HG03045 (cell line): ENCODE data around the gene GRID1.

ENCODE experiments used
- ATAC-seq: cut with Tn5 transposase; IDR thresholded peaks from one replicate; pipeline ENCODE4 v1.9.1; 2021; ENCODE audit warnings: mild to moderate bottlenecking, moderate library complexity; ENCODE audit not compliant: unreplicated experiment

Gene GRID1

GRCh38 chr10:86155054-86155921 lies 211.3 kb downstream of the GRID1 start:
- ATAC-seq: no peak

DNA sequence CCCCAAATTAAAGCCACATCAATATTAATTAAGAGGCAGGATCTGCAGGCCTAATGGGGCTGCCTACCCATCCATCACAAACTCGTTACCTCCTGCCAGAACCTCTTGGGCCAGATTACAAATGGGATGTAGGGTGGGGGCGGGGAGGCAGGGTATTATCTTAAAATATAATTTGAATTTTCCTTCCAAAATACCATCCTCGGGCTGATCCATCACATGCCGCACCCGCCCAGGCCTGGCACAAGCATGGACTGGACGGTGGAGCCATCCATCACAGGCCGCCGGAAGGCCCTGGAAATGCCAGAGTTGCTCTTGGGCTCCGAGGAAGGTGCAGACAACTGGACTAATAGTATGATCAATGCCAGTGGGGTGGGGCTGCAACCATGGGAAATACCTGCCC lies 212.8 kb downstream of the GRID1 start:
- ATAC-seq: no peak

GRCh38 chr10:86152911-86153310 lies 213.7 kb downstream of the GRID1 start:
- ATAC-seq: no peak

DNA sequence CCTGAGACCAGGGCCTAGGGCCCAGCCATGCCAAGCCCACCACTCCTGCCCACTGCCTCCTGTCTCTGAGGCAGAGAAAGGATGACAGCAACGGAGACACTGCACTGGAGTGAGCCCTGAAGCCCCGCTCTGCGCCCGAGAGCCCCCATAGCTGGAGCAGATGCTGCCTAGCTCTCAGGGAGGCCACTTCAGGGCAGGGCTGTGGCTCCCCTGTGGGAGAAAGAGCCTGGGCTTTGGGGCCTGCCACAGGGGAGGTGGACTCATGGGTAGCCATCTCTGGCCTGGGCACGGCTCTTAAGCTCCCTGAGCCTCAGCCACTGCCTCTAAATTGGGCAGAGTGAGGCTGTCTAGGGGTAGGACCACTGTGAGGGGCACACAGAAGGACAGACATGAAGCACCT lies 214.2 kb downstream of the GRID1 start:
- ATAC-seq: no peak

DNA sequence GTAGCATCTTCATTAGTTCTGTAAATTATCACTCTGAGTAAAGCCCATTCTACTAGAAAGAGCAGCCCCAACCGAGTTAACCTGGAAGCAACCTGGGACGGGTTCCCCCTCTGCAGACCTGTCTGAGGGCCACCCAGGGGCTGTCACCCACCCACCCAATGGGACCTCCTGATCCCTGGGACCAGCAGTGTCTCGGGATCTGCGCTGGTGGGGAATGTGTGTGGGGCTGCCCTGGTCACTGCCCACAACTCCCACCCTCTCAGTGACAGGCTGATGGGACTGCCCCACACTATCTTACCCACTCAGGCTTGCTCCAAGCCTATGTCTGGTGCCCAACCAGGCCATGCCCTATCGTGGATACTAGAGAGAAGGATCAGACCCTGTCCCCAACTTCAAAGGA lies 215.0 kb downstream of the GRID1 start:
- no peak for ATAC-seq

DNA sequence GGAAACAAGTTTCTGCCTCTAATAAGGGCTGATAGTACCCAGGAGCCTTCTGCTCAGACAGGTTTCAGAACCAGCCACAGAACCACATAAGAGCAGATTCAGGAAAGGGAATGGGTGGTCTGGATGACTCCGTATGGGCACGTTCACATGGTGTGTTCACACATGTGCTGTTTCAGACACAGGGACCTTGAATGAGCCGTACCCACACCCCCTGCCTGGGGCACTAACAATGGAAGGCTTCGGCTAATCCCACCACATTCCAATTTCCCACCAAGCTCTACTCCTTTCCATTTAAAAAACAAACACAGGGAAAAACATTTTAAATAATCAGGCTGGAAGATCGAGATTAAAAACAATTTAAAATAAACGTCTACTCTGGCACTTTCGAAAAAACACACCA lies 217.3 kb downstream of the GRID1 start:
- no peak for ATAC-seq

DNA sequence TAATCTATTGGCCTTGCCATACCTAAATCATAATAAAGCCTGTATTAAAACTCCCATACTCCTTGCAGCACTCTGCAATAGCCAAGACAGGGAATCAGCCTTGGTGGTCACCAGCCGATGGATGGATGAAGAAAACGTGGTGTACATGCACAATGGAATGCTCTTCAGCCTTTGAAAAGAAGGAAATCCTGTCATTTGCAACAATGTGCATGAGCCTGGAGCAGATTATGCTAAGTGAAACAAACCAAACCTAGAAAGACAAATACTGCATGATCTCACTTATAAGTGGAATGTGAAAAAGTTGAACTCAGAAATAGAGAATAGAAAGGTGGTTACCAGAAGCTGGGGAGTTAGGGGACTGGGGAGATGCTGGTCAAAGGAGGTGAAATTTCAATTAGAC lies 218.5 kb downstream of the GRID1 start:
- no peak for ATAC-seq

- no peak for ATAC-seq
These were observed 222.3 kb downstream of the GRID1 start for GRCh38 chr10:86144301-86144700.

DNA sequence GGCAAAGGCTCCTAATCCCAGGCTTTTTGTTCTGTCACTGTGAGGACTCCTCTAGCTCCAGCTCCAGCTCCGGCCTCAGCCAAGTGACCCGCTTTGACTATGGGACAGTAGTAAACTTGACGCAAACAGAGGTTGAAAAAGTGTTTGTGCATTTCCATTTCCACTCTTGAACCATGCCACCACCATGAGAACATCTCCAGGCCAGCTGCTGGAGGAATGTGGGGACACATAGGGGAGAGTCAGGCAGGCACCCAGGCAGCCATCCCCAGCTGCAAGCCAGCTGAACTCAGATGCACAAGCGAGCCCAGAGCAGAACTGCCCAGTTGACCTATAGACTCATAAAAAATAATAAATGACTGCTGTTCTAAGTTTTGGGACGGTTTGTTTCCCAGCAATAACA lies 224.7 kb downstream of the GRID1 start:
- ATAC-seq: no peak

DNA sequence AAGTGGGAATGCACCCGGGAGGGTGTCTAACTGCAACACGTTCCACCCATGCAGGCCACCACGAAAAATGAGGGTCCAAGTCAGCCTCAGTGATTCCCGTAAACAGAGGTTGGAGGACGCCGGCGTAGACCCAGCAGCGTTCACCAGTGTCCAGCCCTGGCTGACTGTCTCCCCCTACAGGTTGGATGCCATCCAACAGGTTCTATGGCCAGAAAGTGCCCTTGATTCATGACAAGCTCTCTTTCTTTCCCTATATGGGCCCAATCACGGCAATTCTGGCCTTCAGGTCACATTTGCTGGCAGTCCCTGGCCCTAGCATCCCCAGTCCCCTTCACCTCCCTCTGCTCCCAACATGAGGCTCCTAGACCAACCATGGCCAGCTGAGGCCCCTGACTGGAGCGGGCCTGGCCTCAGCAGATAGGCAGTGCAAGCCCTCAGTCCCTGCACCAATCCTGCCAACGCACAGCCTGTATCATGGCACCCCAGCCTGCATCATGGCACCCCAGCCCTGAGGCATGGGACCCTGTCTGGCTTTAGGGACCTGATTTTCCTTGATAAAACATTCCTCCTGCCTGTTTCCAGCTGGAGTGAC lies 227.4 kb downstream of the GRID1 start:
- ATAC-seq: no peak

DNA sequence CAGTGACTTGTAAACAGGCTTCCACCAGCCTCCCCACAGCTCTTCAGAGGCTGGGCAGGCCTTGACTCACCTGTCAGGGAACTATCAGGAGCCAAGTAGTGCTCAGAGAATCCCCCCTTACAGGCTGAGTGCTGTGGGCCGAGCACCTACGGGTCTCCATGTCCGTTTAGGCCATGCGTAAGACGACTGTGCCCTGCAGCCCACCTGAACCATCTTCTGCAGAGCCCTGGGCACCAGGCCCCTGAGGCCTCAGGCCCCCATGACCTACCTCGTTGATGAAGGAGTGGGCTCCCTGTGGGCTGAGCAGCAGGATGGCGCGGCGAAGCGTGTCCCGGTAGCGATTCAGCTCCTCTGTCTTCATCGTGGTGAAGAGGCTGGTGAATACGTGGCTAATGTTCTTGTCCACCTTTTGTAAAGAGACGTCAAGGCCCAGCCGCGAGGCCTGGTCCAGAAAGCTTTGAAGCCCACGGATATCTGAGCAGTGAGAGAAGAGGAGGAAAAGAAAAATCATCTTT lies 228.0 kb downstream of the GRID1 start:
- no peak for ATAC-seq

- ATAC-seq: no peak
These were observed 229.0 kb downstream of the GRID1 start for GRCh38 chr10:86137561-86137960.

DNA sequence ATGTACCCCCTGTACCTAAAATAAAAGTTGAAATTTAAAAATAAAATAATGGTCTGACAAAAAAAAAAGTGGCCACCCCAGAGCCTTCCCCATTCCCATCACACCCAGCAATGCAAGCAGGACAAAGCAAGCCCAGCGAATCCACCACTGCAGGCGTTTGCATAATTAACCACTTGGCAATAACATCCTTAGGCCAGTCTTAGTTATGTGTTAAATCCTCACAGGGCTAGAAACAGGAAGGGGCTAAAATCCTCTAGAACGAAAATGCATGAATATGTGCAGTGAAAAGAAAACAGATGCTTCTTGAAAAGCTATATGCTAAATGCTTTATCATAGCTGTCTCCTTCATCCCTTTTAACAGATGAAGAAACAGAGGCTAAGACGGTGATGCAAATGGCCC lies 229.7 kb downstream of the GRID1 start:
- ATAC-seq: no peak

DNA sequence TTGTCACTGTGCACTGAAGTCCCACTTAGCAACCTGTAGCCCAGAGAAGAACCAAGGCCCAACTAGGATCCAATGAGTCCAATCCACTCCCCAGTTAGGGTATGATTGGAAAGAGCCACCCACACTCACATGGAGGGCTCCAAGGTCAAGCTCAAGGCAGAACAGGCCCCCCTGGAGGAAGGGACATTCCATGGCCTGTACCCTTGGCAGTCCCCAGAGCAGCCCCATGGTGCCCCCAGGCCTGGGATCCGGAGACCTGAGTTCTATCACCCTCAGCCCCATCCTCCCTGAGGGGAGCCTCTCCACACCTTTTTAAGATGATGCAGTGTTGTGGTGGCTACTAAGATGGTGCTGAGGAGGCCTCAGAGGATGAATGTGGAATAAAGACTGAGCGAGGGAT lies 231.4 kb downstream of the GRID1 start:
- ATAC-seq: no peak

DNA sequence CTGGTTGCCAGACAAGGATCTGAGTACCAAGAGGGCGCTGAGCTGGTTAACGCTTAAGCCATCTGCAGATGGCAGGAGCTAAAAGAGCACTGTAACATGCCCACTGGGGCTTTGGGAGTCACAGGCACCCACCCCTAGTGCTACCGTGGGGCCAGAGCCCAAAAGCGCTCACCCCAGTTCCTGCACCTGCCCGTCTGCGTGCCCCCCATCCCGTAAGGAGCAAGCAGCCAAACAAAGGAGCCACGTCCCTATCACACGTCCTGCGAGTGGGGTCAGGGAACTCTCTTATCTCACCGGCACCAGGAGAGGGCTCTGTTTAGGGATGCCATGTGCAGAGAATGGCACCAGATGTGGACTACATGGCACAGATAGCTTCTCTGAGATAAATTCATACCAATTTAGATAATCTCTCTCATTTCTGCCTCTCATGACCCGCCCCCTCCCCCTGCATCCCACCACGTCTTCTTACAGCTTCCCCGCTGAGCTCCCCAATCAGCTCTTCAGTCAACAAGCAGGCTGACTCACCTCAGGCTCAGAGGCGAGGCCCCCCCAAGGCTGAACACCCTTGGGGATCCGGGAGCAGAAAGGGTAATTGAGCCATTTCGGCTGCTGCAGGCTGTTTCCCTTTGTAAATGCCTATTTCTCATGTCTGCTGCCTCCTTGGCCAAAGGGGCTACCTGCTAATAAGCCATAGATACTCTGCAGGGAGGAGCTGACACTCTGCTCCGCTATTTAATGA lies 235.7 kb downstream of the GRID1 start:
- no peak for ATAC-seq

DNA sequence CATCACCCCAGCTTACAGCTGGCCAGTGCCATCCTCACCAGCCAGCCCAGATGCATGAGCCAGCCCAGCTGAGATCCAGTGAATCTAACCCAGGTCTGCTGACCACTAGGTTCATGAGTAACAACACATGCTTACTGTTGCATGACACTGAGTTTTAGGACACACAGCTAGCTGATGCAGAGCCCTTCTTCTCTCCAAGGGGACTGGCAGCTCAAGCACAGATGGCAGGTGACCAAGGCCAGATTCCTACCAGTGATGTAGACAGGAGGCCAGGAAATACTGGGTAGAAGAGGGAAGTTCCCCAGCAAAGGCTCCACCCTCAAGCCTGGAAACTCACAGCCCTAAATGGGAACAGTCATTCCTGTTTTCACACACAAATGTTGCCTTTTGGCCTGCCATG lies 236.6 kb downstream of the GRID1 start:
- no peak for ATAC-seq

DNA sequence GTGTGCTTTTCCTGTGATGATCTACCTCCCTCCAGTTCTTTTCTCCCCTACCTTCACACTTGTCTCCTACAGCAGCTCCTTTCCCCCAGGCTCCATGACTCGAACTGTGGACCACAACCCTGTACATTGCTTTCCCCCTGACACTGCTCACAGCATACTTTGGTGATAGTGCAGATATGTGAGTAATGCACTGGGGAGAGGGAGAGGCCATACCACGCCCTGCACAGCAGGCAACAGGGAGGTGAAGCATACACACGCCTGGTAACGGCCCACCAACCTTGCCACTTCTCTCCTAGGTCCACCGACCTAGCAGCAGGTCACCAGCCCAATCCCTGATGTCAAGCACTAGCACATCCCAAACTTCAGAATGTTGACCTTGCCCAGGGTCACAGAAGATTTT lies 238.2 kb downstream of the GRID1 start:
- ATAC-seq: no peak

- no peak for ATAC-seq
These were observed 239.2 kb downstream of the GRID1 start for GRCh38 chr10:86127274-86127819.

DNA sequence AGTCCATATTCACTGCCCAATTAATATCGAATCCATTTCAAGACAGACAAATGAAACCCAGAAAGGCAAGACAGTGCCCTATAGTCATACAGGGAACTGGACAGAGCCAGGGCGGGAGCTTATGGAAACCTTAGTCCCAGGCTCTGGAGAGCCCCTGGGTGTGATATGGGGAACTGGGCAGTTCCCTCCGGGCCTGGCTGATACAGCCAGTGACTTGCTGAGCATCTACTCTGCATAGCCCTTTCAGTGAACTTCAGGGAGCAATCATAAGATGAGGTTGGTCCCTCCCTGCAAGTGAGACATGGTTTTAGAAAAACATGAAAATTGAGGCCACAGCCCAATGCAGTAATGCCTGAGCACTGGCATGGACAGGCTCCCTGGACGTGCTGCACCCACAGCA lies 241.9 kb downstream of the GRID1 start:
- no peak for ATAC-seq

GRCh38 chr10:86123715-86124114 lies 242.9 kb downstream of the GRID1 start:
- ATAC-seq: no peak

GRCh38 chr10:86123304-86123703 lies 243.3 kb downstream of the GRID1 start:
- no peak for ATAC-seq
